Measurements from ENCODE around the gene EPHX1. TPM values are rescaled to one million over a fixed set of nuclear protein-coding genes. Genes with fewer than 3 reads are reported as not detected.
A peak's percentile ranks its signal among the peaks of the same experiment; 100 is the strongest.

Gene EPHX1
- total RNA-seq, 2 donors from 2014 or later, result 151 to 232 TPM

GRCh38 chr1:225872075-225872430 lies 62.1 kb downstream of the EPHX1 start:
- H3K9me3 ChIP-seq, result no peaks in the 10 kb centered on the region
- H3K27me3 ChIP-seq (replicated peaks; ENCODE audit: insufficient read depth), result no peaks in the 10 kb centered on the region
- TF ChIP-seq POLR2A (IDR thresholded peaks at IDR 0.05) (no peak), POLR2AphosphoS5 (IDR thresholded peaks at IDR 0.05) (no peak), CTCF (IDR thresholded peaks at IDR 0.05) (no peak)
- DNase-seq (ENCODE audit: low spot score), result no peak
- H3K4me3 ChIP-seq, result no peak overlapping the region
- peaks cover 0 to 17% of the 10 kb centered on the region in 2 donors for H3K36me3 ChIP-seq
- intact Hi-C loops (cut with DNase I), result no loop called here
- WGBS, result 63% methylated on average over 3 of the region's 3 CpGs
- H3K27ac ChIP-seq, result no peak overlapping the region
- H3K4me1 ChIP-seq (replicated peaks), result no peaks in the 10 kb centered on the region

GRCh38 chr1:225873281-225873850 lies 63.4 kb downstream of the EPHX1 start:
- no peak overlapping the region for H3K27ac ChIP-seq
- intact Hi-C loops (cut with DNase I), result no loop called here
- H3K4me3 ChIP-seq, result no peak overlapping the region
- no peaks in the 10 kb centered on the region for H3K27me3 ChIP-seq (replicated peaks; ENCODE audit: insufficient read depth)
- H3K4me1 ChIP-seq (replicated peaks), result peaks cover 8% of the 10 kb centered on the region
- DNase-seq (ENCODE audit: low spot score), result no peak
- 90% methylated on average over 10 of the region's 10 CpGs for whole genome bisulfite sequencing
- TF ChIP-seq POLR2AphosphoS5 (IDR thresholded peaks at IDR 0.05) (no peak), POLR2A (IDR thresholded peaks at IDR 0.05) (no peak), CTCF (IDR thresholded peaks at IDR 0.05) (no peak)
- H3K9me3 ChIP-seq, result no peaks in the 10 kb centered on the region
- H3K36me3 ChIP-seq, result peaks cover 0 to 17% of the 10 kb centered on the region in 2 donors

GRCh38 chr1:225874431-225874830 lies 64.5 kb downstream of the EPHX1 start:
- H3K36me3 ChIP-seq, result peaks cover 0 to 17% of the 10 kb centered on the region in 2 donors
- TF ChIP-seq CTCF (IDR thresholded peaks at IDR 0.05) (no peak), POLR2A (IDR thresholded peaks at IDR 0.05) (no peak), POLR2AphosphoS5 (IDR thresholded peaks at IDR 0.05) (no peak)
- no peak overlapping the region for H3K27ac ChIP-seq
- H3K4me3 ChIP-seq, result no peak overlapping the region
- H3K9me3 ChIP-seq, result no peaks in the 10 kb centered on the region
- no peak for DNase-seq (ENCODE audit: low spot score)
- no peaks in the 10 kb centered on the region for H3K27me3 ChIP-seq (replicated peaks; ENCODE audit: insufficient read depth)
- intact Hi-C loops (cut with DNase I), result no loop called here
- peaks cover 18% of the 10 kb centered on the region for H3K4me1 ChIP-seq (replicated peaks)
- 93% methylated on average over 11 of the region's 11 CpGs for WGBS

- WGBS, result 76% methylated on average over 12 of the region's 12 CpGs
- TF ChIP-seq CTCF (IDR thresholded peaks at IDR 0.05) (no peak), POLR2AphosphoS5 (IDR thresholded peaks at IDR 0.05) (peak; percentile 82), POLR2A (IDR thresholded peaks at IDR 0.05) (no peak)
- Histone ChIP-seq H3K9me3 (no peaks in the 10 kb centered on the region), H3K36me3 (peaks cover 0 to 17% of the 10 kb centered on the region in 2 donors), H3K27me3 (replicated peaks; ENCODE audit: insufficient read depth) (no peaks in the 10 kb centered on the region), H3K27ac (peak overlapping the region; percentile 47 to 71), H3K4me3 (no peak overlapping the region), H3K4me1 (replicated peaks) (peaks cover 20% of the 10 kb centered on the region)
- DNase-seq (ENCODE audit: low spot score), result peak; percentile 78
- intact Hi-C loops (cut with DNase I), result no loop called here
Observed at GRCh38 chr1:225875044-225875815, 65.3 kb downstream of the EPHX1 start.
